Activated naive CD8-positive, alpha-beta T cell treated with anti-CD3 and anti-CD28 coated beads, Interleukin-2, amount 50 U/mL, for 16 hours (primary cell): Measurements from ENCODE around the gene C1QTNF3.
"Not testable (repeated sequence)": the region's sequence is repeated elsewhere in the genome, so short reads cannot be mapped to it uniquely, and the experiment has no call there.

ENCODE experiments used
- DNase-seq: peaks from one replicate; pipeline ENCODE4 v3.0.0-alpha.2; 2020; ENCODE audit warnings: low read depth, low spot score

The C1QTNF3 gene

GRCh38 chr5:34051374-34051980 is 8.5 kb upstream of the C1QTNF3 start:
- no peak for DNase-seq

DNA sequence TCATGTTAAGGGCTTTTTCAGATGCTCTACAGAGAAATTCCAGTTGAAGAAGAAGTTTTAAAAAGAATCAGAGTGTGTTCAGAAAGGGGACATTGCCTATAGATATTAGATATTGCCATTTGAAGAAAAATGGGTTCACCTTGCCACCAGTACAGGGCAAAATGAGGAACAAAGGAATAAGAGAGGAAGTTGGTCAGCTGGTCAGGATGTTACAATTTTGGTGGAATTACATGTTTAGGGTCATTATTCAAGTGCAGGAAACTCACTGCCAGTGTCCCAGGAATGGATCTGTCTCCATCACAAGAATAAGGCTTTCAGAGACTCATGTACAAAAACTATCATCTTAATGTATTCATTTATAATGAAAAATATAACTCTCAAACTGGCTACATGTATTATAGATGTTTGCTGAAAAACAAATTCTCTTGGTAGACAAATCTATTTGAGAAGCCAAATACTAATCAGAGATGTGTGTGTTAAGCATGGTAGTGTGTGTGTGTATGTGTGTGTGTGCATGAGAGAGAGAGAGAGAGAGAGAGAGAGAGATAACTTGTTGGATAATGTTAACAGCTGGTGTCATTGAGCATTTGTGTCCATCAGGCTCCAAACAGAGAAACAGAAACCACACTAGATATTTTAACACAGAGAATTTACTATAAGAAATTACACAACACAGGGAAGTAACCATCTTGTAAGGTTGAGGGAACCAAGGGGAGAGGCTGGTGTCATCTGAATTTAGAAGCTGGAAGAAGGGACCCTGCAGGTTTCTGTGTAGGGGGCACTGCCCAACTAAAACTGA is 5.0 kb upstream of the C1QTNF3 start:
- DNase-seq = no peak

DNA sequence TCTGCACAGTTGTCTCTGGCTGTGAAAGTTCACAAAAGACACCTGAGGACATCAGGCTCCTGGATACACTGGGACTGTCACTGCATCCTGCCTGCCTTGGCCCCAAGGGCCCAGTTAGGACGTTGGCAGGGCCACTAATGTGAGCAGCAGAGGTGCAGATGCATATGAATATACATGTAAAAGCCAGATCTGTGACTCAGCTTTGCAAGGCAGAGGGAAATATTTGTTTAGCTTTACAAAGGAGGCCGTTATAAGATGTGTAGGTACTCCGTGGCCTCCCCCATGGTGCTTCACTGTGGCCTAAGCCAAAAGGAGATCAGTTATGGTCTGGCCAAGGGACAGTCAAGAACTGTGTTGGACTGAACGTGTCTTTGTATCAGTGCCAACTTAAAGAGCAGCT is 4.1 kb upstream of the C1QTNF3 start:
- DNase-seq = no peak

GRCh38 chr5:34045996-34046395 is 3.0 kb upstream of the C1QTNF3 start:
- DNase-seq = no peak

- no peak for DNase-seq
Observed at GRCh38 chr5:34045023-34045422, 2.0 kb upstream of the C1QTNF3 start.

DNA sequence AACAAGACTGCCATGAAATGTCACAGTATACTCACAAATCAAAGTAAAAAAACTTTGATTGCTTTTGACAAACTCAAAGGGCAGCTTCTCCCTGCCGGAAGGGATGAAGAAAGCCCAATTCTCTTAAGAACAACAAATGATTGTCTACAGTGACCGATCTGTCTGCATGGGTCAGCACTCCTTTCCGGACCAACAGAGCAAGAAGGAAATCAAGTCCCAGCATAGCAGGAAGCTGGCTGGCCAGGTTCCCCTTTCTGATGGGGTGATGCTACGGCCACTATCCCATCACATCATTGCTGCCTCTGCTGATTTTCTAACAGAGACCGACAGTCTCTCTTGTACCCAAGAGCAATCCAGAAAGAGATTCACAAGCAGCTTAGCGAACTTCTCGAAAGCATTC is 692 bp downstream of the C1QTNF3 start:
- no peak for DNase-seq

DNA sequence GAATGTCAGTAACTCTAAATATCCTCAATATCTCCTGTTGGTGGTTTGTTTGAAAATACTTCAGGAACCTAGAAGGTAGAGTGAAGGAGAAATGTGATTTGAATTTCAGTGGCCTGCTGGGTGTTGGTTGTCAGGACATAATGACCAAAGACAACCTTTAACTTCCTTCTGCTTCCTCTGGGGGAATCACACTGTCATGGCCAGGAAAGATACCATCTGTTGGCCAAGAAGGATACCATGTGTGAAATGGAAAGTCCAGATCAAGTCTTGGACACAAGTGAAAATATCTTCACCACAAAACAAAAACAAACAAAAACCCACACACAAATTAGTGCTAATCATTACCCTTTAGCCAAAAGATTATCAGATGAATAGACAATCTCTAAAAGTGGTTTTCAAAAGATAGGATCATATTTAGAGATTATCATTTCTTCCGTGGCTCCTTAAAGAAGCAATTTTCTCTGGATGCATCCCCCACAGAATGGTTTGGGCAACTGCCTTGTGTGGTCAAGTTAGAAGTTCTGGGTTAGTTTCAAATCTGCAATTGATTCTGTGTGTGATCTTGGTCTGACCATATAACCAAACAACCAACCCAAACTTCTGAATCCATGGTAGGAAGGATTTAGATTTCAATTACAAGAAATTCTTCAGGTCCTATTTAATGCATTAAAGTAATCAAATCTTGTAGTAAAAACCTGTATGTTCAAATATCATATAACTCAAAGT is 1.6 kb downstream of the C1QTNF3 start:
- no peak for DNase-seq

DNA sequence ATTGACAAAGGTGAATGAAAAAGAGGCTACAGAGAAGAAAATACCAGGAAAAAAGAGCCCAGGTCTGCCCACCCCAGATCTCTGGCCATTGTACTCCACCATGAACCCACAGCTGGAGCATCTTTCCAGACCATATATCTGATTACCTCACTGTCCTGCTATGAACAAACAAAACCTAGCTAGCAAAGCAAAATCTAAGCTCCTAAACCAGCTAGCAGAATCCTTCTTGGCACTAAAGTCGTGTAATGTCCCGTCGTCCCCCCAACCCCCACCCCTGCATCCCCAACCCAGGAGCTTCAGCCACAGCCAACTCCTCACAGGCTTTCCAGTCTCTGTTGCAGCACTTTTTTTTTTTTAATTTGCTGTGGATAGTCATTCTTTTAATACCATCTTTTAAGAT is 2.5 kb downstream of the C1QTNF3 start:
- no peak for DNase-seq

- DNase-seq = no peak
Observed at GRCh38 chr5:34039398-34040157, 3.4 kb downstream of the C1QTNF3 start.

- DNase-seq = no peak
Observed at GRCh38 chr5:34038838-34039237, 4.2 kb downstream of the C1QTNF3 start.

DNA sequence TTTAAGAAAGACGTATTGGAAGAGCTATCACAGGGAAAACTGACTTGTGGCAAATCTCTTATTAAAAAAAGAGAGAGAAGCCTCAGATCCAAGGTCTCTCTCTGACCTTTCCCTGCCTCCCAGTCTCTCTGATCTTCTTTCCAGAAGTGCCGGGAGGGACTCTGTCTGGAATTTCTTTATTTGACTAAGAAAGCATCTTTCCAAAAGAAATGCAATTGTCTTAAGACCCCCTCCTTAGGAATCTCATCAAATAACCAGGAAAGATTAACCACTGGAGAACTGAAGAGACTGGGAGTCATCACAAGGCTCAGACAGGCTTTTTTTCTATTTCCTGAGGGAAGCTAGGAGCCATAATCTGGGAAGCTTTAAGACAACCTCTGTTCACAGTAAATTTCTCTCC is 4.6 kb downstream of the C1QTNF3 start:
- DNase-seq = no peak

GRCh38 chr5:34037726-34038125 is 5.3 kb downstream of the C1QTNF3 start:
- no peak for DNase-seq

DNA sequence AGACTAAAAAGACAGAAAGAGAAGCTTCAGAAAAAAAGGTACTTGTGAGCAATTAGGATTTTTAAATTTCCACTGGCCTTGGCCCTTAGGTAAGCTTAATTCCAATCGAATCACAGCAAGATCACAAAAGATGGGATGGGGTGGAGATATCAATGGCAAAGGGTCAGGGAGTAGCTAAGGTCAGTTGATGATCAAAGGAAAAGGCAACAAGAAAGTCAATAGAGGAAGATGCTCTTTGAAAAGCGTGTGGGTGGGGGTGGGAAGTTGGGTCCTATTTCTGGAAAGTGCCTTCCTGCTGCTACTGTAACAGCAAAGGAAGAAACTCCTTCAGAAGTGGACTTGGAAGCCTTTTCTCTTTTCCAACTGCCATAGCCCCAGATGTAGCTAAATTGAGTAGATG is 7.3 kb downstream of the C1QTNF3 start:
- no peak for DNase-seq

- DNase-seq = no peak
Observed at GRCh38 chr5:34034534-34035327, 8.3 kb downstream of the C1QTNF3 start.

- DNase-seq = no peak
Observed at GRCh38 chr5:34031966-34032365, 11.0 kb downstream of the C1QTNF3 start.

- DNase-seq = no peak
Observed at GRCh38 chr5:34031117-34031516, 11.9 kb downstream of the C1QTNF3 start.

DNA sequence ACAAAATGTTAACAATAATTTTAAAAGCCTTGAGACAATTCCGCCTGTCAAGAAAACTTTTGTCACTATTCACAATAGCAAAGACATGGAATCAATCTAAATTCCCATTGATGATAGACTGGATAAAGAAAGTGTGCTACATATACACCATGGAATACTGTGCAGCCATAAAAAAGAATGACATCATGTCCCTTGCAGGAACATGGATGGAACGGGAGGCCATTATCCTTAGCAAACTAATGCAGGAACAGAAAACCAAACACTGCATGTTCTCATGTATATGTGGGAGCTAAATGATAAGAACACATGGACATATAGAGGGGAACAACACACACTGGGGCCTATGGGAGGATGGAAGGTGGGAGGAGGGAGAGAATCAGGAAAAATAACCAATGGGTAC is 12.4 kb downstream of the C1QTNF3 start:
- not testable (repeated sequence) for DNase-seq

GRCh38 chr5:34030048-34030447 is 13.0 kb downstream of the C1QTNF3 start:
- no peak for DNase-seq

DNA sequence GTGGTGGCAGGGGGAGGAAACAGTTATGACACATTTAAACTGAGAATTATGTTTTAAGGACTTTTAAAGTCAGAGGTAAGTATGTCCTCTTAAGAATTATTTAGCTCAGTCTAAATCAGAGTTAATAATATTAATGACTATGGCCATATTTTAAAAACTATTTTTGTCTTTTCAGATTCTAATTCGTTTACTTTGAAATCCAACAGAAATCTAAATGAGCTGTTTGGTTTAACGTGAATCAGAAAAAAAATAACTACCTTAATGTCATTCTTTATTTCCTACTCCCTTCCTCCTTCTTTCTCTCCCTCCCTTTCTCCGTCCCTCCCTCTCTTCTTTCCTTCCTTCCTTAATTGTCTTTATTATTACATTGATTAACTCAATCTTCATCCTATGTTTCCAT is 14.7 kb downstream of the C1QTNF3 start:
- DNase-seq = no peak

DNA sequence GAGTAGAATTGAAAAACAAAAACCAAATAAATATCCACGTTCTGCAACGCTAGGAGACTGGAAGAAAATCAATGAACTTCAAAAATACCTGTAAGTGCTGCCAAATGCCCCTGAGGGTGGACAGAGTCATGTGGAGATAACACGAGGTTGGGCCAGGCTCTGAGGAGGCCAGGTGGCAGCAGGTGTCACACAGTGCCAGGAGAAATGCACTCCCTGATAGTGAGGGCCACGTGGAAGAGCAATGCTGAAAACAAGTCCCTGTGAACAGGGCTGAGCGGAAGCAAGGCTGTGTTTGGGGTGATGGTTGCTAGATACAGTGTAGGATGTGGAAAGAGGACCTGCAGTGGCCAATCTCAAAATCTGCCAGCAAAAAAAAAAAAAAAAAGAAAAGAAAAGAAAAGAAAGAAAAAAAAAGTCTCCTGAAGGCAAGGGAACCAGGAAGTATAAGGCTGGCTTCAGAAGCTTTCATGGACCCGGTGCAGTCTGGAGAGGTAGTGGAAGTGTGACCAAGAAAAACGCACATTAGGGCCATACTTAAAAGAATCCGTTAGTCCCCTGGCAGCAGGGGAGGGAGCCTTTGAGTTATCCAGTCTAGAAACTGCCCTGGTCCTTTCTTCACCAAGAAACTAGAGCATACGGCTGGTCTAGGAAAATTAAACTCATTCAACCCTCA is 16.8 kb downstream of the C1QTNF3 start:
- no peak for DNase-seq
